ENCODE measurements around the gene NUDT16L1.

- TF ChIP-seq CTCF (IDR thresholded peaks at IDR 0.05): no peak
- TF ChIP-seq USF1 (CRISPR knock-in tag; IDR thresholded peaks at IDR 0.05): no peak
- no peak for TF ChIP-seq SMAD4 (CRISPR knock-in tag; IDR thresholded peaks at IDR 0.05)
- no peak for TF ChIP-seq E2F5 (CRISPR knock-in tag; IDR thresholded peaks at IDR 0.05)
- no peak for TF ChIP-seq TEAD4 (CRISPR knock-in tag; IDR thresholded peaks at IDR 0.05)
- no peak for TF ChIP-seq ZNF512 (CRISPR knock-in tag; IDR thresholded peaks at IDR 0.05; ENCODE audit: borderline replicate concordance)
- TF ChIP-seq RELA (CRISPR knock-in tag; IDR thresholded peaks at IDR 0.05; ENCODE audit: borderline replicate concordance): no peak
- TF ChIP-seq ZSCAN18 (CRISPR knock-in tag; IDR thresholded peaks at IDR 0.05): no peak
- TF ChIP-seq FOXK1 (CRISPR knock-in tag; IDR thresholded peaks at IDR 0.05): no peak
- no peak for TF ChIP-seq PRDM15 (CRISPR knock-in tag; IDR thresholded peaks at IDR 0.05)
- no peak for TF ChIP-seq ELF4 (CRISPR knock-in tag; IDR thresholded peaks at IDR 0.05; ENCODE audit: low read depth)
- TF ChIP-seq SP1 (CRISPR knock-in tag; conservative IDR thresholded peaks at IDR 0.05): no peak
- TF ChIP-seq MAX (CRISPR knock-in tag; IDR thresholded peaks at IDR 0.05): no peak
- TF ChIP-seq MXD4 (CRISPR knock-in tag; IDR thresholded peaks at IDR 0.05; ENCODE audit: borderline replicate concordance): no peak
Measured at GRCh38 chr16:4702466-4702808, 9.1 kb downstream of the NUDT16L1 start.
